Small intestine (tissue), 7 donors: Measurements from ENCODE around the gene PRAMEF1. TPM values are rescaled to one million over a fixed set of nuclear protein-coding genes. Genes with fewer than 3 reads are reported as not detected.

Experiments
- DNase-seq, 2 donors: peaks; one replicate each; pipeline versions ENCODE4 v3.0.0 to v3.0.0-alpha.2; 2013
- FAIRE-seq: peaks from 2 replicates; lab custom pipeline; 2012; peaks lifted over from hg19 to GRCh38; lab: Jason Lieb, UNC
- H3K27ac ChIP-seq, 3 donors: one replicate each; pipeline ENCODE4 v1.5.1; 2013; ENCODE audit warnings: low read length in 2 of 3, mild to moderate bottlenecking in 2 of 3, control low read depth in 1 of 3, inconsistent platforms in 1 of 3, low read depth in 1 of 3, moderate library complexity in 1 of 3
- H3K27me3 ChIP-seq, 3 donors: one replicate each; pipeline ENCODE4 v1.6.1; 2013; ENCODE audit warnings: low read length in 3 of 3, inconsistent platforms in 1 of 3; ENCODE audit not compliant: control insufficient read depth in 3 of 3, insufficient read depth in 3 of 3
- H3K36me3 ChIP-seq, 3 donors: one replicate each; pipeline ENCODE4 v1.6.1; 2013; ENCODE audit warnings: low read length in 3 of 3, inconsistent platforms in 1 of 3, low read depth in 1 of 3, mild to moderate bottlenecking in 1 of 3, moderate library complexity in 1 of 3; ENCODE audit not compliant: control insufficient read depth in 3 of 3, insufficient read depth in 2 of 3
- H3K4me1 ChIP-seq, 3 donors: one replicate each; pipeline ENCODE4 v1.6.1; 2013; ENCODE audit warnings: low read length in 2 of 3, inconsistent platforms in 1 of 3, low read depth in 1 of 3, mild to moderate bottlenecking in 1 of 3, moderate library complexity in 1 of 3; ENCODE audit not compliant: control insufficient read depth in 3 of 3, insufficient read depth in 2 of 3
- H3K4me3 ChIP-seq, 3 donors: one replicate each; pipeline ENCODE4 v1.5.1; 2013; ENCODE audit warnings: low read length in 3 of 3, control low read depth in 1 of 3, inconsistent platforms in 1 of 3, low read depth in 1 of 3, mild to moderate bottlenecking in 1 of 3, moderate library complexity in 1 of 3
- H3K9me3 ChIP-seq, 2 donors: one replicate each; pipeline ENCODE4 v1.6.1; 2013; ENCODE audit warnings: low read depth in 1 of 2, low read length in 1 of 2; ENCODE audit not compliant: control insufficient read depth in 2 of 2, insufficient read depth in 1 of 2
- WGBS, 3 donors: extraction: QIAGEN DNeasy Blood & Tissue Kit; methylation state at CpG; one replicate each; pipeline ENCODE4 v1.1.7; 2013; 5-methylcytosine and 5-hydroxymethylcytosine counted together
- polyA plus RNA-seq, 4 donors: library from polyadenylated mRNA; stranded (reverse) in 3 of 4; unstranded in 1 of 4; fragments of 200-250 nt in 3 of 4; fragments of 120-200 nt in 1 of 4; gene quantifications; one replicate each; pipeline versions ENCODE4 v1.2.1 to v1.2.3, GENCODE V29; 2013
- donor health status: healthy with polysubstance abuse.
- donor health status: control.
- donor health status: control.
- donor health status: Bipolar disorder and iron deficiency.
- donor health status: healthy.

PRAMEF1 gene
- polyA plus RNA-seq, 4 donors, result not detected

- DNase-seq (no peak), FAIRE-seq (no peak)
- WGBS, 3 donors, result 52 to 69% (median 56%) methylated on average over 6 of the region's 6 CpGs
- Histone ChIP-seq H3K4me1 (peaks cover 0 to 8% (median 0%) of the 10 kb centered on the region in 3 donors), H3K9me3 (no peaks in the 10 kb centered on the region), H3K27ac (no peak overlapping the region), H3K27me3 (peaks cover 0 to 5% (median 0%) of the 10 kb centered on the region in 3 donors), H3K4me3 (no peak overlapping the region), H3K36me3 (no peaks in the 10 kb centered on the region)
Observed at GRCh38 chr1:12757836-12758235, 33.4 kb upstream of the PRAMEF1 start.

GRCh38 chr1:12760256-12760795, 30.9 kb upstream of the PRAMEF1 start:
- Histone ChIP-seq H3K36me3 (no peaks in the 10 kb centered on the region), H3K9me3 (no peaks in the 10 kb centered on the region), H3K27ac (no peak overlapping the region), H3K4me3 (no peak overlapping the region), H3K4me1 (peaks cover 0 to 8% (median 0%) of the 10 kb centered on the region in 3 donors), H3K27me3 (peaks cover 0 to 5% (median 2%) of the 10 kb centered on the region in 3 donors)
- DNase-seq, result no peak
- 60 to 71% (median 66%) methylated on average over 7 of the region's 7 CpGs for WGBS, 3 donors
- no peak for FAIRE-seq

GRCh38 chr1:12761781-12762180, 29.4 kb upstream of the PRAMEF1 start:
- Histone ChIP-seq H3K27ac (no peak overlapping the region), H3K27me3 (peaks cover 0 to 5% (median 2%) of the 10 kb centered on the region in 3 donors), H3K9me3 (no peaks in the 10 kb centered on the region), H3K4me3 (no peak overlapping the region), H3K36me3 (no peaks in the 10 kb centered on the region), H3K4me1 (peaks cover 0 to under 1% (median 0%) of the 10 kb centered on the region in 3 donors)
- FAIRE-seq (no peak), DNase-seq (no peak)
- WGBS, 3 donors, result 69 to 89% (median 85%) methylated on average over 5 of the region's 5 CpGs

- H3K27me3 ChIP-seq, result peaks cover 0 to 5% (median 2%) of the 10 kb centered on the region in 3 donors
- H3K4me1 ChIP-seq, result no peaks in the 10 kb centered on the region
- H3K4me3 ChIP-seq, result no peak overlapping the region
- H3K27ac ChIP-seq, result no peak overlapping the region
- no peaks in the 10 kb centered on the region for H3K36me3 ChIP-seq
- DNase-seq (no peak), FAIRE-seq (no peak)
- WGBS, 3 donors, result 80 to 85% (median 84%) methylated on average over 7 of the region's 7 CpGs
- no peaks in the 10 kb centered on the region for H3K9me3 ChIP-seq
Observed at GRCh38 chr1:12762766-12763165, 28.4 kb upstream of the PRAMEF1 start.

GRCh38 chr1:12763479-12763878, 27.7 kb upstream of the PRAMEF1 start:
- Histone ChIP-seq H3K4me1 (no peaks in the 10 kb centered on the region), H3K27ac (no peak overlapping the region), H3K9me3 (no peaks in the 10 kb centered on the region), H3K36me3 (no peaks in the 10 kb centered on the region), H3K27me3 (peaks cover 0 to 5% (median 2%) of the 10 kb centered on the region in 3 donors), H3K4me3 (no peak overlapping the region)
- 60 to 70% (median 64%) methylated on average over 4 of the region's 4 CpGs for WGBS, 3 donors
- DNase-seq, result no peak
- no peak for FAIRE-seq

- H3K9me3 ChIP-seq, result no peaks in the 10 kb centered on the region
- H3K27me3 ChIP-seq, result peaks cover 0 to 2% (median 0%) of the 10 kb centered on the region in 3 donors
- no peak overlapping the region for H3K4me3 ChIP-seq
- FAIRE-seq, result no peak
- no peaks in the 10 kb centered on the region for H3K36me3 ChIP-seq
- no peak overlapping the region for H3K27ac ChIP-seq
- DNase-seq, result no peak
- 53 to 61% (median 56%) methylated on average over 5 of the region's 5 CpGs for WGBS, 3 donors
- no peaks in the 10 kb centered on the region for H3K4me1 ChIP-seq
Observed at GRCh38 chr1:12764016-12764415, 27.2 kb upstream of the PRAMEF1 start.

GRCh38 chr1:12769031-12769430, 22.2 kb upstream of the PRAMEF1 start:
- FAIRE-seq, result no peak
- Histone ChIP-seq H3K4me1 (no peaks in the 10 kb centered on the region), H3K27me3 (no peaks in the 10 kb centered on the region), H3K36me3 (no peaks in the 10 kb centered on the region), H3K4me3 (no peak overlapping the region), H3K27ac (no peak overlapping the region), H3K9me3 (no peaks in the 10 kb centered on the region)
- 59 to 73% (median 59%) methylated on average over 2 of the region's 2 CpGs for WGBS, 3 donors
- no peak for DNase-seq

- Histone ChIP-seq H3K27ac (no peak overlapping the region), H3K4me1 (no peaks in the 10 kb centered on the region), H3K36me3 (no peaks in the 10 kb centered on the region), H3K4me3 (no peak overlapping the region), H3K9me3 (no peaks in the 10 kb centered on the region), H3K27me3 (no peaks in the 10 kb centered on the region)
- WGBS, 3 donors, result 46 to 55% (median 48%) methylated on average over 7 of the region's 7 CpGs
- no peak for DNase-seq
- FAIRE-seq, result no peak
Observed at GRCh38 chr1:12769976-12770505, 21.2 kb upstream of the PRAMEF1 start.

- H3K27me3 ChIP-seq, result no peaks in the 10 kb centered on the region
- no peaks in the 10 kb centered on the region for H3K9me3 ChIP-seq
- no peak overlapping the region for H3K4me3 ChIP-seq
- H3K27ac ChIP-seq, result no peak overlapping the region
- FAIRE-seq (no peak), DNase-seq (no peak)
- no peaks in the 10 kb centered on the region for H3K4me1 ChIP-seq
- 73 to 78% (median 78%) methylated on average over 2 of the region's 2 CpGs for WGBS, 3 donors
- no peaks in the 10 kb centered on the region for H3K36me3 ChIP-seq
Observed at GRCh38 chr1:12770620-12771019, 20.6 kb upstream of the PRAMEF1 start.
